K562 (cell line): ENCODE measurements around the gene XIRP2. TPM values are rescaled to one million over a fixed set of nuclear protein-coding genes. Genes with fewer than 3 reads are reported as not detected.

ENCODE experiments used
- ATAC-seq: fragments of 200-7000 bp; cut with Tn5 transposase; 3 replicates; pipeline ENCODE4 v1.9.1; 2020; ENCODE audit warnings: moderate library complexity
- BruUV-seq: library from RNA; stranded (reverse); fragments of 400-500 nt; replicated peaks from 2 replicates; lab custom pipeline; 2021; lab: Mats Ljungman, UMichigan
- CTCF ChIA-PET: fragments of 300-600 bp; formaldehyde crosslinking; extraction: SDS; loops from one replicate; lab custom pipeline; 2021; ENCODE audit warnings: low intra/inter-chr PET ratio; lab: Yijun Ruan, JAX
- POLR2A ChIA-PET: fragments of 300-600, 350-650 bp; sonication (Branson Sonifier 250); formaldehyde crosslinking; extraction: SDS; loops from one replicate; lab custom pipeline; 2021; ENCODE audit warnings: antibody characterized with exemption, inconsistent platforms; lab: Yijun Ruan, JAX
- DNase-seq, 4 experiments: peaks; one replicate each; pipeline versions ENCODE4 v3.0.0 to v3.0.0-alpha.2; 2011 to 2018; ENCODE audit warnings: low spot score in 3 of 4, mixed read lengths in 3 of 4; ENCODE audit errors: extremely low read depth in 1 of 4
- FAIRE-seq: peaks from 2 replicates; lab custom pipeline; 2011; peaks lifted over from hg19 to GRCh38; lab: Jason Lieb, UNC
- H2AFZ ChIP-seq: 2 replicates; pipeline ENCODE4 v1.6.0; 2011; ENCODE audit warnings: low read depth, low read length, control low read depth, inconsistent platforms
- H3K27ac ChIP-seq: fragments of 200-600 bp; 3 replicates; pipeline ENCODE4 v1.8.0; 2011; ENCODE audit warnings: low read depth, mild to moderate bottlenecking, control low read depth, inconsistent platforms, low read length, moderate library complexity, mixed read lengths; ENCODE audit errors: extremely low read depth
- H3K27me3 ChIP-seq, 2 experiments: fragments of 300-600 bp in 1 of 2; 2 replicates in 1 of 2; 3 replicates in 1 of 2; pipeline versions ENCODE4 v1.6.0 to v1.8.0; 2011; ENCODE audit warnings: inconsistent platforms in 2 of 2, low read length in 2 of 2, mild to moderate bottlenecking in 1 of 2, mixed read lengths in 1 of 2, moderate library complexity in 1 of 2; ENCODE audit not compliant: control insufficient read depth in 2 of 2, insufficient read depth in 2 of 2
- H3K36me3 ChIP-seq: fragments of 300-600 bp; 3 replicates; pipeline ENCODE4 v1.8.0; 2011; ENCODE audit warnings: mild to moderate bottlenecking, low read length, inconsistent platforms; ENCODE audit not compliant: control insufficient read depth, insufficient read depth
- H3K4me1 ChIP-seq, 2 experiments: fragments of 200-600 bp in 1 of 2; replicated peaks in 1 of 2; 2 replicates in 1 of 2; 3 replicates in 1 of 2; pipeline versions ENCODE4 v1.5.1 to v1.8.0; 2011; ENCODE audit warnings: inconsistent platforms in 2 of 2, low read length in 2 of 2, mild to moderate bottlenecking in 1 of 2, mixed read lengths in 1 of 2, moderate library complexity in 1 of 2; ENCODE audit not compliant: control insufficient read depth in 2 of 2, insufficient read depth in 2 of 2
- H3K4me2 ChIP-seq: 2 replicates; pipeline ENCODE4 v1.6.1; 2011; ENCODE audit warnings: low read length, control low read depth, inconsistent platforms, mixed read lengths; ENCODE audit not compliant: insufficient read depth
- H3K4me3 ChIP-seq: fragments of 200-600 bp; sonication (generic), shearing (Covaris generic); 2 replicates; pipeline ENCODE4 v1.5.1; 2016; ENCODE audit warnings: control low read depth, inconsistent platforms
- H3K79me2 ChIP-seq: fragments of 200-600 bp; 3 replicates; pipeline ENCODE4 v1.8.0; 2011; ENCODE audit warnings: low read length, inconsistent platforms; ENCODE audit not compliant: control insufficient read depth, insufficient read depth
- H3K9ac ChIP-seq, 2 experiments: 2 replicates each; pipeline versions ENCODE4 v1.6.0 to v1.6.1; 2011; ENCODE audit warnings: low read depth in 2 of 2, low read length in 2 of 2, control low read depth in 1 of 2, inconsistent platforms in 1 of 2, mild to moderate bottlenecking in 1 of 2, mixed read lengths in 1 of 2; ENCODE audit not compliant: insufficient read depth in 1 of 2
- H3K9me1 ChIP-seq: one replicate; pipeline ENCODE4 v1.6.0; 2011; ENCODE audit warnings: inconsistent platforms, mild to moderate bottlenecking, low read length, moderate library complexity; ENCODE audit not compliant: control insufficient read depth, insufficient read depth
- H3K9me3 ChIP-seq: replicated peaks from 2 replicates; pipeline ENCODE4 v1.5.1; 2011; ENCODE audit warnings: low read depth, low read length, inconsistent platforms; ENCODE audit not compliant: control insufficient read depth, insufficient read depth
- H4K20me1 ChIP-seq: replicated peaks from 2 replicates; pipeline ENCODE4 v1.6.1; 2011; ENCODE audit warnings: low read length, inconsistent platforms, mixed read lengths; ENCODE audit not compliant: control insufficient read depth, insufficient read depth
- BRD4 ChIP-seq: fragments of 200-600 bp; sonication (generic); IDR thresholded peaks from 2 replicates; pipeline ENCODE4 v1.6.1; 2017; ENCODE audit warnings: inconsistent platforms
- E2F3 ChIP-seq: fragments of 250-450 bp; sonication (Bioruptor Pico); IDR thresholded peaks from 2 replicates; pipeline ENCODE4 v1.4.0; 2020; ENCODE audit warnings: mild to moderate bottlenecking
- GTF2A2 ChIP-seq: IDR thresholded peaks from 2 replicates; pipeline ENCODE4 v1.6.1; 2016; ENCODE audit warnings: mild to moderate bottlenecking, missing genetic modification characterization, missing compliant biosample characterization
- NCOA2 ChIP-seq, 2 experiments: fragments of 450-650 bp; IDR thresholded peaks; 2 replicates each; pipeline ENCODE4 v1.6.1; 2018; ENCODE audit warnings: mild to moderate bottlenecking in 2 of 2, moderate library complexity in 1 of 2; ENCODE audit not compliant: partially characterized antibody in 2 of 2
- PHB ChIP-seq: fragments of 250-450 bp; sonication (Bioruptor Pico); IDR thresholded peaks from 2 replicates; pipeline ENCODE4 v1.5.0; 2021
- PHF21A ChIP-seq: fragments of 450-650 bp; IDR thresholded peaks from 2 replicates; pipeline ENCODE4 v1.6.1; 2017; ENCODE audit warnings: low read depth, borderline replicate concordance
- SMARCC2 ChIP-seq: fragments of 450-650 bp; IDR thresholded peaks from 2 replicates; pipeline ENCODE4 v1.6.1; 2017; ENCODE audit warnings: antibody characterized with exemption, moderate library complexity, mild to moderate bottlenecking, low read depth
- SMC3 ChIP-seq: conservative IDR thresholded peaks from 2 replicates; pipeline ENCODE4 v1.6.1; 2011; ENCODE audit warnings: low read depth, low read length, improper control_type of control experiment; ENCODE audit not compliant: insufficient read depth
- TEAD4 ChIP-seq, 2 experiments: sonication (generic) in 1 of 2; formaldehyde crosslinking in 1 of 2; IDR thresholded peaks; 2 replicates each; pipeline versions ENCODE4 v1.6.1 to v1.8.0; 2012 to 2022; ENCODE audit warnings: borderline replicate concordance in 1 of 2, inconsistent platforms in 1 of 2, low read length in 1 of 2, mild to moderate bottlenecking in 1 of 2, missing genetic modification reagents in 1 of 2
- YBX1 ChIP-seq: fragments of 450-650 bp; IDR thresholded peaks from 2 replicates; pipeline ENCODE4 v1.7.1; 2016; ENCODE audit warnings: mild to moderate bottlenecking
- ZNF23 ChIP-seq: fragments of 250-450 bp; sonication (Bioruptor Pico); IDR thresholded peaks from 2 replicates; pipeline ENCODE4 v1.4.0; 2020; ENCODE audit warnings: mild to moderate bottlenecking
- WGBS: fragments of 100-300 bp; shearing (Covaris generic); methylation state at CpG from one replicate; pipeline ENCODE4 v1.1.6; 2016; ENCODE audit warnings: low coverage, mixed read lengths; ENCODE audit not compliant: insufficient coverage; ENCODE audit errors: missing lambda C conversion rate; 5-methylcytosine and 5-hydroxymethylcytosine counted together
- in situ Hi-C: fragments of 300-500 bp; cut with MboI; formaldehyde crosslinking; loops from 4 replicates; pipeline ENCODE4 v1.15.0; 2018; ENCODE audit warnings: inconsistent platforms, mixed read lengths
- intact Hi-C: fragments of 100-400 bp; cut with micrococcal nuclease; formaldehyde crosslinking; loops from 2 replicates; pipeline ENCODE4 v1.14.2; 2022
- polyA plus RNA-seq, 8 experiments: library from polyadenylated mRNA; depleted of rRNA in 4 of 8; stranded (reverse) in 5 of 8; unstranded in 3 of 8; fragments of >200 nt; fragmentation: Nextera tagmentation in 2 of 8; fragmentation: Illumina TruSeq in 1 of 8; extraction: Ambion mirVana in 2 of 8; extraction: Trizol in 1 of 8; gene quantifications; 2 replicates each; pipeline versions ENCODE4 v1.2.1 to v1.2.3, GENCODE V29; 2011 to 2014; ENCODE audit warnings: inconsistent platforms in 1 of 8, missing spikeins in 1 of 8
- total RNA-seq, 7 experiments: library from RNA; depleted of rRNA in 6 of 7; stranded (reverse); fragments of >200 nt in 6 of 7; fragmentation: Illumina TruSeq in 2 of 7; extraction: Trizol in 2 of 7; gene quantifications; 2 replicates each; pipeline versions ENCODE4 v1.2.1 to v1.2.3, GENCODE V29; 2011 to 2021; ENCODE audit warnings: low replicate concordance in 1 of 7
- TF ChIP-seq, protein P1 (sequence below), 2 experiments: IDR thresholded peaks; 2 replicates each; pipeline ENCODE4 v1.6.1; 2012; ENCODE audit warnings: improper control_type of control experiment in 2 of 2, low read depth in 2 of 2, low read length in 2 of 2, borderline replicate concordance in 1 of 2

The XIRP2 gene
- total and polyA plus RNA-seq, 9 of the 15 experiments (the other 6 are each of a cell fraction or from before 2014, with no cell fraction given): 0.04 to 0.10 (median 0.04) TPM; not detected in 2

DNA sequence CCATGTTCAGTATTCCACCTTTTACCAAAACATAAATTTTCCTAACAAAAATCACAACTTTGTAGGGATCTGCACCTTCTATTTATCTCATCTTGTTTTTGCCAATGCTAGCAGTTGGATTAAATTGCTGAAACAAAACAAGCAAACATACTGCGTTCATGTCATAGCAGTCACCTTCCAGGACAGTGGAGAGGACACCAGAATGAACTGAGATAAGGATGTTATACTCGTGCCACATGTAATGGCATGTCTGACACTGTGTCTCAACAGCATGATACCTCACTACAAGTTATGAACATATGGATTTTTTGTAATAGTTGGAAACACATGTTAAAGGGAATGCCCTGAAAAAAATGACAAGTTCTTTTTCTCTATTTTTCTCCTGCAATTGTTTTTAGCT lies 245.3 kb downstream of the XIRP2 start (continued):
- TF ChIP-seq, protein P1, sequence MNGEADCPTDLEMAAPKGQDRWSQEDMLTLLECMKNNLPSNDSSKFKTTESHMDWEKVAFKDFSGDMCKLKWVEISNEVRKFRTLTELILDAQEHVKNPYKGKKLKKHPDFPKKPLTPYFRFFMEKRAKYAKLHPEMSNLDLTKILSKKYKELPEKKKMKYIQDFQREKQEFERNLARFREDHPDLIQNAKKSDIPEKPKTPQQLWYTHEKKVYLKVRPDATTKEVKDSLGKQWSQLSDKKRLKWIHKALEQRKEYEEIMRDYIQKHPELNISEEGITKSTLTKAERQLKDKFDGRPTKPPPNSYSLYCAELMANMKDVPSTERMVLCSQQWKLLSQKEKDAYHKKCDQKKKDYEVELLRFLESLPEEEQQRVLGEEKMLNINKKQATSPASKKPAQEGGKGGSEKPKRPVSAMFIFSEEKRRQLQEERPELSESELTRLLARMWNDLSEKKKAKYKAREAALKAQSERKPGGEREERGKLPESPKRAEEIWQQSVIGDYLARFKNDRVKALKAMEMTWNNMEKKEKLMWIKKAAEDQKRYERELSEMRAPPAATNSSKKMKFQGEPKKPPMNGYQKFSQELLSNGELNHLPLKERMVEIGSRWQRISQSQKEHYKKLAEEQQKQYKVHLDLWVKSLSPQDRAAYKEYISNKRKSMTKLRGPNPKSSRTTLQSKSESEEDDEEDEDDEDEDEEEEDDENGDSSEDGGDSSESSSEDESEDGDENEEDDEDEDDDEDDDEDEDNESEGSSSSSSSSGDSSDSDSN (IDR thresholded peaks at IDR 0.05; ENCODE audit: borderline replicate concordance in 1 of 2, low read depth in 2 of 2, low read length in 2 of 2): no peak
- no peak for TF ChIP-seq ZNF23 (CRISPR knock-in tag)

DNA sequence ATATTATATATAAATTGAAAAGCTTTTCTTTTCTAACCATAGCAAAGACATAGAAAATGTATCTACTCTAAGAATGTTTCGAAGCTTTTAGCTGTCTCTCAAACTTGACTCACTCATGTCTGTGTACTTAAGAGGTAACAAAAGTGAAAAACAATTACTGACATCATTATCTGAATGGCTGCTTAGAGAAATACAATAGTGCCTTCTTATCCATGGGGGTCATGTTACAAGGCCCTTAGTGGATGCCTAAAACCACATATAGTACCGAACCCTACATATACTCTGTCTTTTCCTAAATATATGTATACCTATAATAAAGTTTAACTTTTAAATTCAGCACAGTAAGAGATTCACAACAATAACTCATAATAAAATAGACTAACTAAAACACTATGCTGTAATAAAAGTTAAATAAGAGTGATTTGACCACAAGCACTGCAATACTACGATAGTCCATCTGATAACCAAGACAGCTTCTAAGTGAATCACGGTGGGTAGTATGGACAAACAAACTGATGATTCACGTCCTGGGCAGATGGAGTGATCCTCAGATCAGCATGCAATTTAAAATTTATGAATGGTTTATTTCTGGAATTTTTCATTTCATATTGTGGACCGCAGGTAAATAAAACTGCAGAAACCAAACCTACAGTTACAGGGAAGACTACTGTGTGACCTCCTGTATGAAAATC lies 246.2 kb downstream of the XIRP2 start:
- H3K36me3 ChIP-seq: no peaks in the 10 kb centered on the region
- intact Hi-C loops (no loop called here), in situ Hi-C loops (no loop called here)
- H3K4me3 ChIP-seq: no peak overlapping the region
- no peaks in the 10 kb centered on the region for H3K4me1 ChIP-seq
- no peaks in the 10 kb centered on the region for H3K27me3 ChIP-seq
- H3K79me2 ChIP-seq: no peaks in the 10 kb centered on the region
- 2% methylated on average over 6 of the region's 6 CpGs for WGBS
- ChIA-PET CTCF (no interaction called here), POLR2A (no interaction called here)
- no peak overlapping the region for H3K9ac ChIP-seq
- H3K9me1 ChIP-seq: no peaks in the 10 kb centered on the region
- no peak overlapping the region for H2AFZ ChIP-seq
- no peak for FAIRE-seq
- BruUV-seq: no TSS peak
- H3K27ac ChIP-seq: no peak overlapping the region
- H4K20me1 ChIP-seq: no peaks in the 10 kb centered on the region
- H3K4me2 ChIP-seq: no peak overlapping the region
- no peaks in the 10 kb centered on the region for H3K9me3 ChIP-seq
- no peak for DNase-seq
- no peak for TF ChIP-seq TEAD4 (IDR thresholded peaks at IDR 0.05; ENCODE audit: low read length)
- TF ChIP-seq TEAD4 (CRISPR knock-in tag; IDR thresholded peaks at IDR 0.05; ENCODE audit: borderline replicate concordance): no peak
- TF ChIP-seq YBX1: no peak
- no peak for TF ChIP-seq SMC3
- TF ChIP-seq GTF2A2 (tag): no peak
- TF ChIP-seq PHB (CRISPR knock-in tag): no peak
- no peak for TF ChIP-seq NCOA2 (IDR thresholded peaks at IDR 0.05; ENCODE audit: partially characterized antibody in 2 of 2)
- TF ChIP-seq E2F3 (CRISPR knock-in tag): no peak
- no peak for TF ChIP-seq BRD4
- no peak for TF ChIP-seq PHF21A
- TF ChIP-seq SMARCC2: no peak
- no peak for ATAC-seq
